Neural progenitor cell (in vitro differentiated cells): ENCODE results near the gene RALGAPA2.
A peak's percentile ranks its signal among the peaks of the same experiment; 100 is the strongest.

Source experiments
- CTCF ChIP-seq: fragments of 200-600 bp; sonication (generic); IDR thresholded peaks from 2 replicates; pipeline ENCODE4 v1.5.1; 2017; ENCODE audit warnings: antibody characterized with exemption, mild to moderate bottlenecking
- EZH2 ChIP-seq: fragments of 200-600 bp; sonication (generic); IDR thresholded peaks from 2 replicates; pipeline ENCODE4 v1.6.1; 2017; ENCODE audit warnings: antibody characterized with exemption, mild to moderate bottlenecking, moderate library complexity

DNA sequence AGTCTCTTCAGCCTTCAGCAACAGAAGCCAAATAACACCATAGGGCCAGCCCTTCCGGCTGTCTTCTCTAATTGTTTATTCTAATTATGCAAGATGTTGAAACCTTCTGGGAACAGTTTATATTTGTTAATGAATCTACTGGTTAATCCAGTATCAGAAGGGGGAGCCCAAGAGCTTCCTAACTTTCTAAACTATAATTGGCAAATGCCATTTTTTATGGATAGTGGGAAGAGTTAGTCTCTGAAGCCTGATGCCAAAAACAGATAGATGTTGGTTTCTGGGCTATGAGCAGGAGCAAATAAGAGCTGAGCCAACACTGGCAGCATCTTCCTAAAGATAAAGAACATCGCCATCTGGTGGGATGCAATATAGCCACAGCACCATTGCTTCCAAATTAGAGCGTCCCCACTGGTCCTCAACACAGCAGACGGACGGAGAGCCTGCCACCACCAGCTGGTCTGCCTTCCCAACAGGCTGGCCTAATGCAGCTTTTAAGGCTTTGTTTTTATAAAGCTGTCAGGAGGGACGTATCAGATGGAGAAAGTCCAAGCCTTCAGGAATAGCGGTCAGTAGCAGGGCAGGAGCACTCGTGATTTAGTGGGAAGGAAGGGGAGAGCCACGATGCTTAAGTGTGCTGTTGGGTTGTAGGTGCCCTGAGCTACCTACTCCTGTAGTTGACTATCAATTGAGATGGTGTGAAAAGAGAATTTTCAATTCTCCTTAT lies 118.8 kb downstream of the RALGAPA2 start:
- TF ChIP-seq CTCF (peak; percentile 70), EZH2 (no peak)
